CD4-positive, alpha-beta T cell treated with Interleukin-15 for 1 hour (primary cell): ENCODE data around the gene PACS1.
"Not testable (repeated sequence)": the region's sequence is repeated elsewhere in the genome, so short reads cannot be mapped to it uniquely, and the experiment has no call there.

ENCODE experiments used
- DNase-seq: peaks from one replicate; pipeline ENCODE4 v3.0.0-alpha.2; 2020

The PACS1 gene

DNA sequence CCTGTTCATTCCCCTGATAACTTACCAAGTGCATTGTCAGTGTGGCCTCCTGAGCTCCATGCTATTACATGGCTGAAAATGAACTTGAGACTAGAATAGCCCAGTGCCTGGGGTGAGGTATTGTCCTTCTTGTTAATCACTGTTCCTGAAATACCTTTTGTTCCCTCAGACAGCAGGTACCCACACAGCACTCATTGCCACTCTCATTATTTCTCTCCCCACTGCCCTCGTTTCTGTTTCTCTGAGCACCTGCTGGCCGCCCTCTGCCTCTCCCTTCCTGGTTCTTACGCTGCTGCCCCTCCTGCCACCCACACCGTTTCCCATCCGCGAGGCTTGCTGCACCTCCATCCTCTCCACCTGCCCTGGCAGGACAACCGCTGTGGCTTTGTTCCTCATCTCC, 161.5 kb downstream of the PACS1 start:
- no peak for DNase-seq

GRCh38 chr11:66232769-66233168, 162.7 kb downstream of the PACS1 start:
- no peak for DNase-seq

- no peak for DNase-seq
These were observed 163.2 kb downstream of the PACS1 start for GRCh38 chr11:66233301-66233700.

DNA sequence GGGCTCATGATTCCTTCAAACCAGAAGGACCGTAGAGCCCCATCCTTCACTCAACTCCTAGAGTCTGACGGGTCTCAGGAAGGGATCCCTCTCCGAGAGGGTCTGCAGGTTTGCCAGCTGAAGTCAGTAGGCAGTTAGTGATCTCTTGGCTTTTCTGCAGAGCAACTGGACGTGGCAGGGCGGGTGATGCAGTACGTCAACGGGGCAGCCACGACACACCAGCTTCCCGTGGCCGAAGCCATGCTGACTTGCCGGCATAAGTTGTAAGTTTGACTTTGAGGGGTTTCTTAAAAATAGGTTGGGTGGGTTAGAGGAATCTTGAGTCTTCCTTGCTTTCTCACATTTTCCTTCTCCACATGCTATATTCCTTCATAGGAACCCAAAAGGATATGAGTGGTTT, 165.1 kb downstream of the PACS1 start:
- no peak for DNase-seq

DNA sequence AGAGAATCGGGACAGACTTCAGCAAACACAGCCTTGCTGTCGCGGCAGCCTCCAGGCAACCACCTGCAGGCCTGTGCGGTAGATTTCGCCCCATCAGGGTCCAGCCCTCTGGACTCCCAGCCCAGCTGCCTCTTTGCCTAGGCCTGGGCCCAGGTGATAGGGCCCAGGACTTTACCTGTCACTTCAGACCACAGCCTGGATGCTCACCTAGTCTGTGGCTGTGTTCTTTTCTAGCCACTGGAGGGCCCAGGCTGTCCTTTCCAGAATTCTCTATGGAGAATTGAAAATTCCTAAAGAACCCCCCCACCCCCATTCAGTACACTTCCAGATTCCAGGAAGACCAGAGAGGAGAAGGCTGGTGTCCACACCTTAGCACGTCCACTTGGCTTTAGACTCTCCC, 167.8 kb downstream of the PACS1 start:
- no peak for DNase-seq

GRCh38 chr11:66238786-66239413, 168.8 kb downstream of the PACS1 start:
- DNase-seq: no peak

DNA sequence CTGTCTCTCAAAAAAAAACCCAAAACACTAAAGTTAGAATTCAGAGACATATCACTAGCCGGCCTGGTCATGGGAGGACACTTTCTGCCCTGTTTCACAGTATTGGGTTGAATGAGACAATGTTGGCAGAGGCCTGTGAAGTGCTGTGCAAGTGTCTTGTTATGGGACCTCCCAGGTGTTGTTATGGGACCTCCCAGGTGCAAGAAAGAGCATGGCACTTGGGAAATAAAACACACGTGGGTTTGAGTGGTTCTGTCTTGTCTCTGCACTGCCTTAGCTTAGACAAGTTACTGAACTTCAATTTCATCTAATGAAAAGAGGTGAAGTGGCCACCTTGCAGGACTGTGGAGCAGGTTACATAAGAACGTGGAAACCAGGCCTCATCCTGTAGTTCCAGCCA, 169.4 kb downstream of the PACS1 start:
- no peak for DNase-seq

GRCh38 chr11:66239998-66240780, 170.1 kb downstream of the PACS1 start:
- no peak for DNase-seq

GRCh38 chr11:66240781-66241136, 170.7 kb downstream of the PACS1 start:
- no peak for DNase-seq

DNA sequence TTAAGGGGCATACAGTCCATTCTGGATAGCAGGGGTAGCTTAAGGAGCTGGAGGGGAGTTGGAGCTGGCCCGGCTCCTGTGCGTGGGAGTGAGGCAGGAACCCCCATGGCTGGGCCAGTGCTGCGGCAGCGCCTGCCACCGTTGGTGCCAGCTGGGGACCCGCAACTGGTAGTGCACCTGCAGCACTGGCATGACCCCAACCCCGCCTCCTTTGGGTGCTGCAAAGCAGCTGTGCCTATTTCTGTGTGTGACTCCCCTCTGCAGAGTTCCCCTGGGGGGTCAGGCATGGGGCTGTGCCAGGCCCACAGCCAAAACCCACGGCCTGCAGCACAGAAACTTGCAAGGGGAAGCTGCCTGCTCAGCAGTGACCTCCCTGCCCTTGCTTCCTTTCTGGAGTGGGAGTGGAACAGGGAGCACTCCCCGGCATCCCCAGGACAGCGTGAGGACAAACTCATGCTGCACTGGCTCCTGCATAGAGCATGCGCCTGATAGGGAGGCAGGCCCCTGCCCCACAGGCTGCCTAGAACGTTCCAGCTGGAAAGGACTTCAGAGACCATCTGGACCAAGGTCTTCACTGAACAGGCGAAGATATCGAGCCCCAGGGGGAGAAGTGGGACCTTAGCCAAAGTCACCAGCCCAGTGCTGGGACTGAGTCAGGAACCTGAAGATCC, 172.2 kb downstream of the PACS1 start:
- DNase-seq: no peak

DNA sequence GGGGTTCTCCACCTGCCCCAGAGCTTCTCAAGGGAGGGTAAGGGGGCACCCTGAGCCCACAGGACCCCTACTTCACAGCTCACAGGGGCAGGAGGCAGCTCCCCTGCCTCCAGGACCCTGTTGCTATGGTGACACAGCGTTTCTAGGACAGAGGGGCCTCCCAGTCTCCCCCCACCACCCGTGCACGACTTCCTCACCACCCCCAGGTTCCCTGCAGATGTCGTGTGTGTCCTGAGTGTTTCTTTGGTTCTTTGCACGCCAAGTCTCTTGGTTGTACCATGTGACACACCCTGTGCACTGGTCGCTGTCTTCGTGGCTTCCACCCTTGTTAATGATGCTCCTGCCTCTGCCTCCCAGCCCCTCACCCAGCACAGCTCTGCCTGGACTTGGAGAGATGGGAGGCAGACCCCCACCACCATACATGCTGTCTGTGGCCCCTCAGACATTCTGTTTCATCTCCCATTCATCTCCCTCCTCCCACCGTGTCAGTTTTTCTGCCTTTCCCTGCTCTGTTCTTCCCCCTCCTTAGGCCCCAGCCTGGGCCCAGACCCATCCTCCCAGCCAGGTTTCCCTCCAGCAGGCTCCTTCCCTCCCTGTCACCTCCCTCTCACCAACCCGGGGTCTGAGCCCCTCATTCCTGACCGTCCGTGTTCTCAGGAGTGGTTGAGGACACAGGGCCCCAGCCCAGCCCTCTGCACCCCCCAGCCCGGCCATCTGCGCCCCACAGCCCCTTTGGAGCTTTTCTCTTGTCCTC, 173.9 kb downstream of the PACS1 start:
- no peak for DNase-seq

DNA sequence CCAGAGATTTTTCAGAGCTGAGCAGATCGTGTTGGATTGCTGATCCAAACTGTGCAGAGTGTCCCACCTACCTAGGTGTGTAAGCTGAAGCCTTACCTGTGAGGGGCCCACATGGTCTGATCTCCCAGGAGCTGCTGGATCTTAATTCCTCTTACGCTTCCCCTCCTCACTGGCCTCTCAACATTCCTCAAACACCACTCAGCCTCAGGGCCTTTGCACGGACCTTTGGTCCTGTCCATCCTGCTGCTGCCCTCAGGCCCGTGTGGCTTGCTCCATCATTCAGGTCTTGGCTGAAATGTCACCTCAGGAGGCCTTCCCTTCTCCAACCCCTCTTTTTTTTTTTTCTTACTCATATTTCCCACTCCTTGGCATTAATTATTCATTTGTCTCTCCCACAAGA, 177.2 kb downstream of the PACS1 start:
- no peak for DNase-seq

- DNase-seq: no peak
These were observed 177.7 kb downstream of the PACS1 start for GRCh38 chr11:66247801-66248200.

- no peak for DNase-seq
These were observed 178.8 kb downstream of the PACS1 start for GRCh38 chr11:66248903-66249302.

DNA sequence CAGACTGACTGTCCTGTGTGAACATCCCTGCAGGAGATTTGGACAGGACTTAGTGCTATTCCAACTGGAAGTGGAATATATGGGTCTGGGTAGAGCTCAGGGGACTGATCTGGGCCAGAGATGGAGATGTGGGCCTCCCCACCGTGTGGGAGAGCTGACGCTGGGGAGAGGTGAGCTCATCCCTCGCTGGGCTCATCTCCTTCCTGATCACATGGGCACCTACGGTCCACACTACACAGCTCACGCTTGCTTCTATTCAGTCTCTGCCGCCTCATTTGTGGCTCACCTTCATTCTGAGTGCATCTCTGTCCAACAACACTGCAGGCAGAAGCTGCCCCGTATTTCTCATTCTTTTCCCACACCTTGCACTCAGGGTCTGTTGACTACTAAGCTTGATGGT, 181.7 kb downstream of the PACS1 start:
- DNase-seq: no peak

DNA sequence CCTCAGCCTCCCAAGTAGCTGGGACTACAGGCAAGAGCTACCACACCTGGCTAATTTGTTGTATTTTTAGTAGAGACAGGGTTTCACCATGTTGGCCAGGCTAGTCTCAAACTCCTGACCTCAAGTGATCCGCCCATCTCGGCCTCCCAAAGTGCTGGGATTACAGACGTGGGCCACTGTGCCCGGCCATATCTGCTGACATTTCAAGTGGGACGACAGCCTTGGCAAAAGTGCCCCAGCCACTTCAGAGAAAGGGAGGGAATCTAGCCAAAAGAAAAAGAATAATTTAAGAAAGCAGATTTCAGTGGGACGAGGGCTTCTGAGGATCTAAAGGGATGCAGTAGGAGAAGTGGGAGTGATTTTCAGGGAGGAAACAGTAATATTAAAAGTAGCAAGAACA, 183.0 kb downstream of the PACS1 start:
- DNase-seq: not testable (repeated sequence)

- no peak for DNase-seq
These were observed 188.4 kb downstream of the PACS1 start for GRCh38 chr11:66258473-66258893.

DNA sequence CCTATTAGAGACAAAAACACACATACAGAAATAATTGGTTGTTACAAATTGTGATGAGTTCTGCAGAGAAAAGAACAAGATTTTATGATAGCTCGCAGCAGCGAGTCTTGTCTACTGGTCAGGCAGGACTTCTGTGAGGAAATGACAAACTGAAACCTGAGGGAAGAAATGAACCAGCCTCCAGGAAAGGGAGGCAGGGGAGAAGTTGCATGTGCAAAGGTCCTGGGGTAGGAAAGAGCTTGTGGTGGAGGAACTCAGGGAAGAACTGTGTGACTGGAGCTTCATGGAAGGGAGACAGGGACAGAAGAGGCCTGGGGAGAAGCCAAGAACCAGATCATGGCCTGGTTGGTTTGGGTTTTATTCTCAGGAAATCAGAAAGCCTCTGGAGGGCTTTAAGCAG, 189.2 kb downstream of the PACS1 start:
- no peak for DNase-seq

- no peak for DNase-seq
These were observed 189.9 kb downstream of the PACS1 start for GRCh38 chr11:66259956-66260355.

DNA sequence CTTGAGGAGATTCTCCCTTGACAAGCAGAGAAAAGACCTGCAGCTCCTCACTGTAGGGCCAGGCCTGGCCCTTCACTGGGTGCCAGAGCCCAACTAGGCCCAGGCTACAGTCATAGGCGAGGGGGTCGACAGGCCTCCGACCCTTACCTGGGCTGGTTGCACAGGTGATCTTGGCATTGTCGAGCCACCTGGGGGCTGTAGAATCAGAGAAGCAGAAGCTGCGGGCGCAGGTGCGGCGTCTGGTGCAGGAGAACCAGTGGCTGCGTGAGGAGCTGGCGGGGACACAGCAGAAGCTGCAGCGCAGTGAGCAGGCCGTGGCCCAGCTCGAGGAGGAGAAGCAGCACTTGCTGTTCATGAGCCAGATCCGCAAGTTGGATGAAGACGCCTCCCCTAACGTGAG, 191.5 kb downstream of the PACS1 start:
- DNase-seq: no peak

DNA sequence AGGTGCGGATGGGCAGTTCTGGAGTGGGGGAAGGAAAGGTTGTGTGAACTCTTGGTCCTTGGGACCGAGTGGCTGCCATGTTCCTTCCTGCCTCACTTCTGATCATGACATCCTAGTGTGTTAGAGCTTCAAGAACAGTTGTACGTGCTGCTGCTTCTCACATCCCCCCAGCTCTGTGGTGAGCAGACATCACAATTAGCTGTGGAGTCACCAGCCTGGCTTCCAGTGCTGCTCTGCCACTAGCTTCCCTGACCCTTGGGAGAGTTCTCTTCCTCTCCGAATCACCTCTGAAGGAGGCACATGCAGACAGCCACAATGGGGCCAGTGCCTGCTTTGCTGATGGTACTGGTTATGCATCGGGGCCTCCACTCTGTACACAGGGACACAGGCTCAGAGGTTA, 192.1 kb downstream of the PACS1 start:
- DNase-seq: no peak

GRCh38 chr11:66262696-66263095, 192.6 kb downstream of the PACS1 start:
- no peak for DNase-seq

DNA sequence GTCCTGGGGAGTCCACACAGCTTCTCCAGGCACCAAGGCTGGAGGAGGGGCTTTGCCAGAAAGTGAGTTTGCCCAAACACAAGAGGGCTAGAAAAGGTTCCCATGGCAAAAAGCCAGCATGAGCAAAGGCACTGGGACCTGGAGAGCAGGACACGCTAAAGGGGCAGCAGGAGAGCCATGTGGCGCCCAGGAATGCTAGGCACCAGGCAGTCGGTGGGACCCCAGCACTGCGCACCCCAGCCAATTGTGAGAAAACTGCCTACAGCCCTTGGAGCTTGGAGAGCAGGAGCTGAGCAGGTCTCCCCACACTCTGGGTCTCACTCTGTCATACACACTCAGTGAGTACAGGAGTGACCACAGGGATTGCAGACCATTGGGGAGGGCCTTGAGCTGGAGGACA, 193.2 kb downstream of the PACS1 start:
- DNase-seq: no peak

DNA sequence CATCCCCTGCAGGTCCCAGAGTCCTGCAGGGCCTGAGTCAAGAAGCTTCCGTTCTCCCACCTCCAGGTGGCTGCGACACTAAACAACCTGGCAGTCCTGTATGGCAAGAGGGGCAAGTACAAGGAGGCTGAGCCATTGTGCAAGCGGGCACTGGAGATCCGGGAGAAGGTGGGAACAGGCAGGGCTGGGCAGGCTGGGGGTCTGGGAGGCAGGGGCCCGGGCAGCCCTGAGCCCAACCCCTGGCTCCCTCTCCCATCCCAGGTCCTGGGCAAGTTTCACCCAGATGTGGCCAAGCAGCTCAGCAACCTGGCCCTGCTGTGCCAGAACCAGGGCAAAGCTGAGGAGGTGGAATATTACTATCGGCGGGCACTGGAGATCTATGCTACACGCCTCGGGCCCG, 193.7 kb downstream of the PACS1 start:
- no peak for DNase-seq
